GM18526 (cell line): Measurements from ENCODE around the gene ADAMTS12.

Experiments
- POLR2A ChIP-seq: IDR thresholded peaks from 3 replicates; pipeline ENCODE4 v1.6.1; 2011; ENCODE audit not compliant: insufficient read length; ENCODE audit errors: extremely low read depth

Gene ADAMTS12

GRCh38 chr5:33563530-33563929, 328.3 kb downstream of the ADAMTS12 start:
- TF ChIP-seq POLR2A: no peak

- no peak for TF ChIP-seq POLR2A
Measured at GRCh38 chr5:33558489-33558888, 333.3 kb downstream of the ADAMTS12 start.

DNA sequence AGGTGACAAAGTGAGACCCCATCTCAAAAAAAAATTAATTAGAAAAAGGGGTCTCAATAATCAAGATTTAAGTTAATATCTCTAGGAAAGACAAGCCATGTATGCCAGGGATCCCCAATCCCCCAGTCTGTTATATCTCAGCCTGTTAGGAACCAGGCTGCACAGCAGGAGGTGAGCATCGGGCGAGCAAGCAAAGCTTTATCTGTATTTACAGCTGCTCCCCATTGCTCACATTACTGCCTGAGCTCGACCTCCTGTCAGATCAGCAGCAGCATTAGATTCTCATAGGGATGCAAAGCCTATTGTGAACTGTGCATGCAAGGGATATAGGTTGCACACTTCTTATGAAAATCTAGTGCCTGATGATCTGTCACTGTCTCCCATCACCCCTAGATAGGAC, 334.2 kb downstream of the ADAMTS12 start:
- TF ChIP-seq POLR2A: no peak

DNA sequence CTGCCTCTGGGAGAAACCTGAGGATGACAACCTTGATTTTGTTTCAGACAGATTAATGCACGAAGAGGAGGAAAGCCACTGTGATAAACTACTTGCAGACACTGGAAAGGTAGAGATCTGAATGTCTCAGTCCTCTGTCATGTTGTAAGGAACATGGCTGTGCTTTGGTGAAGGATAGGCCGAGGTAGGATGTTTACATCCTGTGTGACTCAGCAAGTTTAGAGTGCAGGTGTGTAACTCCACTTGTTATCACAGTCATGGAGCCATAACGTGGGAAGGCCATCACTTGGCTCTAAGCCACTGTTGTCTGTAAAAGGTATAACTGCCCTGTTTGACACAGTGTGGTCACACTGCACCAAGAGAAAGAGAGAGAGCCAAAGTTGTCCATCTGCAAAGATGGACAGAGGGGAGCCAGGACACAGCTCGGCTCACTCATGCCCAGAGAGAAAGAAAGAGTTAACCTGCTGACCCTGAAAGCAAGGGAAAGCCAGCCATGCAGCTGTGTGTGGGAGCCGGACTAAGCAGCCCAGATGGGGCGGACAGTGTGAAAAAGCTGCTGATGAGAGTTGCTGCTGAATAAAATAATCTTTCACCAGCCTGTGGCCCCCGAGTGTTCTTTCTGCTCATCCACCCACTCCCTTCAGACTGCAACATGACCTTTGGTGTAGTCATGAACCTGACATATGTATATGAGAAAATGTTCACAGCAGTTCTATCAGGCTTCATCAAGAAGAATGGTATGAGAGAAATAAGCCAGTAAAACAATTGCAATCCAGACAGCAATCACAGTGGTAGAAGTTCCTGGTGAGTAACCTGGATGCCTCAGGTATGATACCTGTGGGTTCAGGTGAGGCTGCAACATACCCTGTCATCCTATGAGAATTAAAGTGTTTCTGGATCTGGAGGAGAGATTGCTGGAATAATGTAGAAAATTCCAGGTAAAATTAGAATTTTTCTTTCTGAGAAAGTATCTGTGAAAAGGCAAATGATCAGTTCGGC, 335.2 kb downstream of the ADAMTS12 start:
- TF ChIP-seq POLR2A: no peak

GRCh38 chr5:33549982-33550567, 341.7 kb downstream of the ADAMTS12 start:
- TF ChIP-seq POLR2A: no peak

- no peak for TF ChIP-seq POLR2A
Measured at GRCh38 chr5:33539212-33539611, 352.6 kb downstream of the ADAMTS12 start.

DNA sequence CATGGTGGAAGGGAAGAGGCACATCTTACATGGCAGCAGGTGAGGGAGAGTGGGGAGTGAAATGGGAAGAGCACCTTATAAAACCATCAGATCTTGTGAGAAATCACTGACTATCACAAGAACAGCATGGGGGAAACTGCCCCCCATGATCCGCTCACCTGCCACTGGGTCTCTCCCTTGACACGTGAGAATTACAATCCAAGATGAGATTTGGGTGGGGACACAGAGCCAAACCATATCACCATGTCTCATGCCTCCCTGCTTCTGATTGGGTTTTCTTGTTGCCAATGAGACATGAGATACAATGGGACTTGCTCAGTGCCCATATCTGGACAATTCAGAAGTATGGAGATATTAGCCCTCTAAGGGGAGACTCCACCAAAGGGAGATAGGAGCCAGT, 353.6 kb downstream of the ADAMTS12 start:
- TF ChIP-seq POLR2A: no peak

GRCh38 chr5:33537240-33537639, 354.6 kb downstream of the ADAMTS12 start:
- TF ChIP-seq POLR2A: no peak

GRCh38 chr5:33536802-33537201, 355.0 kb downstream of the ADAMTS12 start:
- no peak for TF ChIP-seq POLR2A

DNA sequence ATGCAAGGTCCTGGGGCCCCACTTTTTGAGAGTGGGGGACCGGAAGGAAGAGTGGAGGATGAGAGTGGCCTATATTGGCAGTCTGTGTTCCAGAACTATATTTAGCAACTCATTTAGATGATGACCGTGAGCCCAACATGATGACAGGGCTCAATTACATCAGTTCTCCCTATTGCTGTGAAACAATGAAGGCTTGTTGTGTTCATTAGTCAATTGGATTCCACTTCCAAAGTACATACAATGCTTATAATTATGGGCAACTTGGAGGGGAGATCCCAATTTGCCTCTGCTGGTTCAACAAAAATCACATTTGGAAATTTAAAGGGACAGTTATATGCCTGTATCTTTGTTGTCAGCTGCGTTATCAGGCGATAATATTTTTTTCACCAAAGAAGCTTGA, 360.0 kb downstream of the ADAMTS12 start:
- TF ChIP-seq POLR2A: no peak

GRCh38 chr5:33531037-33531298, 360.8 kb downstream of the ADAMTS12 start:
- no peak for TF ChIP-seq POLR2A

- TF ChIP-seq POLR2A: no peak
Measured at GRCh38 chr5:33530183-33531036, 361.4 kb downstream of the ADAMTS12 start.

- no peak for TF ChIP-seq POLR2A
Measured at GRCh38 chr5:33527696-33528095, 364.1 kb downstream of the ADAMTS12 start.

GRCh38 chr5:33526755-33527154, 365.0 kb downstream of the ADAMTS12 start:
- TF ChIP-seq POLR2A: no peak

GRCh38 chr5:33524476-33524875, 367.3 kb downstream of the ADAMTS12 start:
- TF ChIP-seq POLR2A: no peak
